KMS-11 (cell line): ENCODE data around the gene SIRPG.

Experiments used
- H2AFZ ChIP-seq: fragments of 200-600 bp; sonication (generic); 2 replicates; pipeline ENCODE4 v1.6.1; 2016; ENCODE audit warnings: antibody characterized with exemption, mixed run types, low read depth
- H3K27ac ChIP-seq: fragments of 200-600 bp; sonication (generic); 2 replicates; pipeline ENCODE4 v1.6.1; 2016; ENCODE audit warnings: mild to moderate bottlenecking, mixed run types
- H3K27me3 ChIP-seq: fragments of 200-600 bp; sonication (generic); 2 replicates; pipeline ENCODE4 v1.6.1; 2017; ENCODE audit warnings: mild to moderate bottlenecking, low read depth, mixed run types, moderate library complexity; ENCODE audit not compliant: insufficient read depth
- H3K36me3 ChIP-seq: fragments of 200-600 bp; sonication (generic); 2 replicates; pipeline ENCODE4 v1.6.1; 2017; ENCODE audit warnings: mild to moderate bottlenecking, mixed run types; ENCODE audit not compliant: insufficient read depth
- H3K4me1 ChIP-seq: fragments of 200-600 bp; sonication (generic); 2 replicates; pipeline ENCODE4 v1.6.1; 2016; ENCODE audit warnings: mild to moderate bottlenecking, low read depth, mixed run types; ENCODE audit not compliant: poor library complexity, severe bottlenecking
- H3K4me2 ChIP-seq: fragments of 200-600 bp; sonication (generic); 2 replicates; pipeline ENCODE4 v1.7.0; 2016; ENCODE audit warnings: mild to moderate bottlenecking, mixed run types
- H3K4me3 ChIP-seq: fragments of 200-600 bp; sonication (generic); IDR thresholded peaks from 2 replicates; pipeline ENCODE4 v1.6.1; 2017; ENCODE audit warnings: low read depth, low read length, mixed read lengths; ENCODE audit not compliant: insufficient read depth
- H3K79me2 ChIP-seq: fragments of 200-600 bp; sonication (generic); 2 replicates; pipeline ENCODE4 v1.6.1; 2016; ENCODE audit warnings: low read depth, mixed run types; ENCODE audit not compliant: insufficient read depth
- H3K9ac ChIP-seq: fragments of 200-600 bp; sonication (generic); 2 replicates; pipeline ENCODE4 v1.6.1; 2016; ENCODE audit warnings: mild to moderate bottlenecking, mixed run types
- H4K20me1 ChIP-seq: fragments of 200-600 bp; sonication (generic); 2 replicates; pipeline ENCODE4 v1.6.1; 2016; ENCODE audit warnings: mild to moderate bottlenecking, mixed run types; ENCODE audit not compliant: insufficient read depth
- CTCF ChIP-seq: fragments of 200-600 bp; sonication (generic); conservative IDR thresholded peaks from 2 replicates; pipeline ENCODE4 v1.6.1; 2017; ENCODE audit warnings: low read depth, mild to moderate bottlenecking, antibody characterized with exemption, low read length, moderate library complexity, mixed read lengths

SIRPG gene

GRCh38 chr20:1652104-1652503, 5.5 kb downstream of the SIRPG start:
- H2AFZ ChIP-seq, result no peak overlapping the region
- H3K27me3 ChIP-seq, result no peaks in the 10 kb centered on the region
- no peak overlapping the region for H3K9ac ChIP-seq
- no peaks in the 10 kb centered on the region for H4K20me1 ChIP-seq
- H3K4me2 ChIP-seq, result no peak overlapping the region
- no peaks in the 10 kb centered on the region for H3K79me2 ChIP-seq
- no peak overlapping the region for H3K27ac ChIP-seq
- no peak for TF ChIP-seq CTCF
- no peaks in the 10 kb centered on the region for H3K4me1 ChIP-seq
- no peak overlapping the region for H3K4me3 ChIP-seq
- no peaks in the 10 kb centered on the region for H3K36me3 ChIP-seq

- Histone ChIP-seq H3K4me2 (no peak overlapping the region), H2AFZ (no peak overlapping the region), H4K20me1 (no peaks in the 10 kb centered on the region), H3K36me3 (no peaks in the 10 kb centered on the region), H3K9ac (no peak overlapping the region), H3K27me3 (no peaks in the 10 kb centered on the region), H3K27ac (no peak overlapping the region), H3K79me2 (no peaks in the 10 kb centered on the region), H3K4me1 (no peaks in the 10 kb centered on the region), H3K4me3 (no peak overlapping the region)
- TF ChIP-seq CTCF, result no peak
Measured at GRCh38 chr20:1651268-1652058, 6.1 kb downstream of the SIRPG start.

- Histone ChIP-seq H3K4me2 (no peak overlapping the region), H3K27me3 (no peaks in the 10 kb centered on the region), H3K9ac (no peak overlapping the region), H4K20me1 (no peaks in the 10 kb centered on the region), H3K79me2 (no peaks in the 10 kb centered on the region), H3K36me3 (no peaks in the 10 kb centered on the region), H3K4me1 (no peaks in the 10 kb centered on the region), H3K4me3 (no peak overlapping the region), H2AFZ (no peak overlapping the region), H3K27ac (no peak overlapping the region)
- TF ChIP-seq CTCF, result no peak
Measured at GRCh38 chr20:1648101-1648500, 9.5 kb downstream of the SIRPG start.

- Histone ChIP-seq H3K9ac (no peak overlapping the region), H3K4me2 (no peak overlapping the region), H3K27me3 (no peaks in the 10 kb centered on the region), H3K36me3 (no peaks in the 10 kb centered on the region), H3K4me1 (no peaks in the 10 kb centered on the region), H3K4me3 (no peak overlapping the region), H2AFZ (no peak overlapping the region), H3K27ac (no peak overlapping the region), H4K20me1 (no peaks in the 10 kb centered on the region), H3K79me2 (no peaks in the 10 kb centered on the region)
- no peak for TF ChIP-seq CTCF
Measured at GRCh38 chr20:1646975-1647431, 10.6 kb downstream of the SIRPG start.
